ENCODE measurements around the gene MMS19.
A peak's percentile ranks its signal among the peaks of the same experiment; 100 is the strongest.

Gene MMS19

DNA sequence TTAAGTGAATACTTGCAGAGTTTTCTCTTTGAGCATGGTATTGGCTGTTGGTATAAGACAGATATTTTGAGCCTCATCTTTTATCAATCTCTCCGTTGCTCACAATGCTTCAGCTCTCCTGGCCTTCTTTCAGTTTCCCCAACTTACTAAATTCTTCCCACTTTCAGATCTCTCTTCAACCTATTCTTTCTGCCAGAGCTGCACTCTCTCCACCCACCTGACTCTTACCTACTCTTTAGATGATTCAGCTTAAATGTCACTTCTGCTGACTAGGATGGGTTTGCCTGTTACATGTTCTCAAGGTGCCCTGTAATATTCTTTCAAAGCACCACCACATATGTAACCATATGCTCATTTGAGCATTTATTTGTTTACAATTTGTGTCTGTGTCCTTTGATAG lies 54.0 kb downstream of the MMS19 start:
- peaks cover 43% of the 10 kb centered on the region for H3K79me2 ChIP-seq (ENCODE audit: low read length)
- H3K9me3 ChIP-seq (ENCODE audit: insufficient read depth, low read length) = no peaks in the 10 kb centered on the region
- H3K9ac ChIP-seq (ENCODE audit: low read length) = no peak overlapping the region
- H3K4me3 ChIP-seq (ENCODE audit: low read length) = peak overlapping the region; percentile 97; the same call in 1 of the 2 replicates
- peaks cover 19% of the 10 kb centered on the region for H3K4me1 ChIP-seq (ENCODE audit: low read length)
- H3K27ac ChIP-seq (ENCODE audit: low read length) = no peak overlapping the region
- H3K36me3 ChIP-seq (replicated peaks; ENCODE audit: low read depth, low read length) = peaks cover 2% of the 10 kb centered on the region
- no peaks in the 10 kb centered on the region for H4K20me1 ChIP-seq (ENCODE audit: insufficient read depth, low read length)
- H3K27me3 ChIP-seq (ENCODE audit: low read depth, low read length) = no peaks in the 10 kb centered on the region
- H3K4me2 ChIP-seq (ENCODE audit: low read length) = peak overlapping the region; percentile 81
- H2AFZ ChIP-seq (ENCODE audit: low read depth, low read length) = no peak overlapping the region
- TF ChIP-seq, protein P1, sequence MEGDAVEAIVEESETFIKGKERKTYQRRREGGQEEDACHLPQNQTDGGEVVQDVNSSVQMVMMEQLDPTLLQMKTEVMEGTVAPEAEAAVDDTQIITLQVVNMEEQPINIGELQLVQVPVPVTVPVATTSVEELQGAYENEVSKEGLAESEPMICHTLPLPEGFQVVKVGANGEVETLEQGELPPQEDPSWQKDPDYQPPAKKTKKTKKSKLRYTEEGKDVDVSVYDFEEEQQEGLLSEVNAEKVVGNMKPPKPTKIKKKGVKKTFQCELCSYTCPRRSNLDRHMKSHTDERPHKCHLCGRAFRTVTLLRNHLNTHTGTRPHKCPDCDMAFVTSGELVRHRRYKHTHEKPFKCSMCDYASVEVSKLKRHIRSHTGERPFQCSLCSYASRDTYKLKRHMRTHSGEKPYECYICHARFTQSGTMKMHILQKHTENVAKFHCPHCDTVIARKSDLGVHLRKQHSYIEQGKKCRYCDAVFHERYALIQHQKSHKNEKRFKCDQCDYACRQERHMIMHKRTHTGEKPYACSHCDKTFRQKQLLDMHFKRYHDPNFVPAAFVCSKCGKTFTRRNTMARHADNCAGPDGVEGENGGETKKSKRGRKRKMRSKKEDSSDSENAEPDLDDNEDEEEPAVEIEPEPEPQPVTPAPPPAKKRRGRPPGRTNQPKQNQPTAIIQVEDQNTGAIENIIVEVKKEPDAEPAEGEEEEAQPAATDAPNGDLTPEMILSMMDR (IDR thresholded peaks at IDR 0.05; ENCODE audit: low read depth, low read length) = no peak
- no peak for TF ChIP-seq EZH2phosphoT487 (IDR thresholded peaks at IDR 0.05; ENCODE audit: low read depth)

- no peaks in the 10 kb centered on the region for H3K27me3 ChIP-seq (ENCODE audit: low read depth, low read length)
- H3K4me3 ChIP-seq (ENCODE audit: low read length) = no peak overlapping the region
- H3K36me3 ChIP-seq (replicated peaks; ENCODE audit: low read depth, low read length) = peaks cover 2% of the 10 kb centered on the region
- H3K79me2 ChIP-seq (ENCODE audit: low read length) = peaks cover 31% of the 10 kb centered on the region
- H3K4me1 ChIP-seq (ENCODE audit: low read length) = peaks cover 18% of the 10 kb centered on the region
- no peak overlapping the region for H2AFZ ChIP-seq (ENCODE audit: low read depth, low read length)
- H3K9ac ChIP-seq (ENCODE audit: low read length) = no peak overlapping the region
- H3K4me2 ChIP-seq (ENCODE audit: low read length) = no peak overlapping the region
- TF ChIP-seq, protein P1 (IDR thresholded peaks at IDR 0.05; ENCODE audit: low read depth, low read length) = no peak
- no peak for TF ChIP-seq EZH2phosphoT487 (IDR thresholded peaks at IDR 0.05; ENCODE audit: low read depth)
- no peaks in the 10 kb centered on the region for H4K20me1 ChIP-seq (ENCODE audit: insufficient read depth, low read length)
- no peaks in the 10 kb centered on the region for H3K9me3 ChIP-seq (ENCODE audit: insufficient read depth, low read length)
- no peak overlapping the region for H3K27ac ChIP-seq (ENCODE audit: low read length)
Measured at GRCh38 chr10:97442277-97442676, 55.9 kb downstream of the MMS19 start.

DNA sequence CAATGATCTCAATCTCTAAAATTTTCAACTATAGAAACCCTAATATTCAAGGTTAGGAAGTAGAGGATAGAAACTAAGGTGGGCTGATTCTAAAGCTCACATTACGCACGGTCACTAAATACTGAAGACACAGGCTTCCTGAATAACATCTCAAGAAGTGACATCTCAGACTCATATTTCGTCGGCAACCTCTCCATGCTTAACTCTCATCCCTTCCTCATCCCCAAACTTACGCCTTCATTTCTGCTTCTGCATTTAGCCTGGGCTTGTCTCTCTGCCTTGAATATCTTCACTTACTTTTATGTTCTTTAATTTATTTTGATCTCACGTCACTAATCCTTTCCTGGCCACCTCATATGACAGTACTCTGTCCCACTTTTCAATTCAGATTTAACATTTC lies 63.0 kb downstream of the MMS19 start:
- Histone ChIP-seq H3K79me2 (ENCODE audit: low read length) (no peaks in the 10 kb centered on the region; the same call in 1 of the 2 replicates), H3K27me3 (ENCODE audit: low read depth, low read length) (no peaks in the 10 kb centered on the region), H3K4me3 (ENCODE audit: low read length) (no peak overlapping the region), H3K9me3 (ENCODE audit: insufficient read depth, low read length) (no peaks in the 10 kb centered on the region), H4K20me1 (ENCODE audit: insufficient read depth, low read length) (no peaks in the 10 kb centered on the region), H3K9ac (ENCODE audit: low read length) (no peak overlapping the region), H3K27ac (ENCODE audit: low read length) (no peak overlapping the region), H3K4me1 (ENCODE audit: low read length) (no peaks in the 10 kb centered on the region), H3K36me3 (replicated peaks; ENCODE audit: low read depth, low read length) (peaks cover 25% of the 10 kb centered on the region), H3K4me2 (ENCODE audit: low read length) (no peak overlapping the region), H2AFZ (ENCODE audit: low read depth, low read length) (no peak overlapping the region)
- no peak for TF ChIP-seq EZH2phosphoT487 (IDR thresholded peaks at IDR 0.05; ENCODE audit: low read depth)
- TF ChIP-seq, protein P1 (IDR thresholded peaks at IDR 0.05; ENCODE audit: low read depth, low read length) = no peak

DNA sequence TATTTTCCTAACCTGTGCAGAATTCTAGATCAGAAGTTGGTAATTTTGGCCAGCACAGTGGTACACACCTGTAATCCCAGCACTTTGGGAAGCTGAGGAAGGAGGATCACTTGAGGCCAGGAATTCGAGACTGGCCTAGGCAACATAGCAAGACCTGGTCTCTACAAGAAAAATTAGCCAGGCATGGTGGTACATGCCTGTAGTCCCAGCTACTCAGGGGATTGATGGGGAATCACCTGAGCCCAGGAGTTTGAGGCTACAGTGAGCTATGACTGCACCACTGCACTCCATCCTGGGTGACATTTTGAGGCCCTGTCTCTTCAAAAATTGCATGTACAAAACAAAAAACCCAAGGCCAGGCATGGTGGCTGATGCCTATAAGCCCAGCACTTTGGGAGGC lies 63.7 kb downstream of the MMS19 start:
- no peak for TF ChIP-seq EZH2phosphoT487 (IDR thresholded peaks at IDR 0.05; ENCODE audit: low read depth)
- TF ChIP-seq, protein P1 (IDR thresholded peaks at IDR 0.05; ENCODE audit: low read depth, low read length) = no peak
- Histone ChIP-seq H3K4me2 (ENCODE audit: low read length) (no peak overlapping the region), H4K20me1 (ENCODE audit: insufficient read depth, low read length) (peaks cover 4% of the 10 kb centered on the region; the same call in 1 of the 2 replicates), H3K27me3 (ENCODE audit: low read depth, low read length) (no peaks in the 10 kb centered on the region), H3K9me3 (ENCODE audit: insufficient read depth, low read length) (no peaks in the 10 kb centered on the region), H2AFZ (ENCODE audit: low read depth, low read length) (no peak overlapping the region), H3K4me1 (ENCODE audit: low read length) (no peaks in the 10 kb centered on the region), H3K9ac (ENCODE audit: low read length) (no peak overlapping the region), H3K36me3 (replicated peaks; ENCODE audit: low read depth, low read length) (peaks cover 31% of the 10 kb centered on the region), H3K79me2 (ENCODE audit: low read length) (peaks cover 6% of the 10 kb centered on the region), H3K27ac (ENCODE audit: low read length) (no peak overlapping the region), H3K4me3 (ENCODE audit: low read length) (no peak overlapping the region)

All from OCI-LY3 (cell line).